ENCODE data around the gene RGS5.
"Not testable (repeated sequence)": the region's sequence is repeated elsewhere in the genome, so short reads cannot be mapped to it uniquely, and the experiment has no call there.

RGS5 gene

DNA sequence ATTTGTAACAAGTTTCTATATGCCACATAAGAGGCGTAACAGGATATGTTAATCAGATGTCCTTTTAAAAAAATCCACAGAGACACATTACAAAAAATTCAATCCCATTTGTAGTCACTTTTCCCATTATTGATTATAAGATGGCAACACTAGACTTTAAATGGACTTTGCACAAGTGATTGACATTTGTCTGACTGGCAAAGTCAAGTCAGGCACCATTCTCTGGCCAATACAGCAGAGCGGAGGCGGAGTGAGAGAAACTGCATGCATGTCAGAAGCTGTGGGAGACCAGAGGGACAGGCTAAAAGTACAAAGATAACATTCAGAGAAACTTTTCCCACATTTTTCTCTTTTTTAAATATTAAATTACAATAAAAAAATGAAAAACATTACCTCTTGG, 28.1 kb upstream of the RGS5 start:
- H3F3A ChIP-seq (ENCODE audit: insufficient read depth), result no peaks in the 10 kb centered on the region
- no peaks in the 10 kb centered on the region for H4K20me1 ChIP-seq (ENCODE audit: low read depth, low read length)
- H3K36me3 ChIP-seq (ENCODE audit: low read length), result no peaks in the 10 kb centered on the region
- H3K9ac ChIP-seq (ENCODE audit: low read length), result no peak overlapping the region
- no peaks in the 10 kb centered on the region; the same call in 1 of the 2 replicates for H3K9me3 ChIP-seq (ENCODE audit: insufficient read depth, low read length)
- no peak overlapping the region for H3K27ac ChIP-seq (ENCODE audit: low read depth, low read length)
- no peaks in the 10 kb centered on the region for H3K27me3 ChIP-seq (ENCODE audit: low read length)
- TF ChIP-seq CTCF (IDR thresholded peaks at IDR 0.05; ENCODE audit: insufficient read depth, low read length, poor library complexity, severe bottlenecking) (no peak), EZH2phosphoT487 (conservative IDR thresholded peaks at IDR 0.05; ENCODE audit: low read length) (no peak)
- H3K79me2 ChIP-seq (ENCODE audit: insufficient read depth, low read length), result no peaks in the 10 kb centered on the region
- no peak overlapping the region for H3K4me2 ChIP-seq (ENCODE audit: low read depth, low read length, poor library complexity, severe bottlenecking)
- H3K4me3 ChIP-seq (ENCODE audit: insufficient read depth, low read length, poor library complexity, severe bottlenecking), result no peak overlapping the region
- no peak overlapping the region for H2AFZ ChIP-seq (ENCODE audit: low read depth, low read length, severe bottlenecking)
- H3K9me2 ChIP-seq (replicated peaks; ENCODE audit: insufficient read depth, low read length), result no peaks in the 10 kb centered on the region

- not testable (repeated sequence) for H3F3A ChIP-seq (ENCODE audit: insufficient read depth)
Measured at GRCh38 chr1:163228271-163228670, 25.6 kb upstream of the RGS5 start.

DNA sequence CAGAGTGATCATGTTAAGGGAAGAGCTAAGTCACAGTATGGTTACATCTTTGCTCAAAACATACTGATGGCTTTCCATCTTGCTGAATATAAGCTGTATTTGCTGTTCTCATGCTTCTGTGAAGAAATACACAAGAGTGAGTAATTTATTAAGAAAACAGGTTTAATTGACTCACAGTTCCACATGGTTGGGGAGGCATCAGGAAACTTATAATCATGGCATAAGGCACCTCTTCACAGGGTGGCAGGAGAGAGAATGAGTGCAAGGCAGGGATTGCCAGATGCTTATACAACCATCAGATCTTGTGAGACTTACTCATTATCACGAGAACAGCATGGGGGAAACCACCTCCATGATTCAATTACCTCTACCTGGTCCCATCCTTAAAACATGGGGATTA, 24.4 kb upstream of the RGS5 start:
- no peaks in the 10 kb centered on the region for H3K79me2 ChIP-seq (ENCODE audit: insufficient read depth, low read length)
- no peaks in the 10 kb centered on the region for H4K20me1 ChIP-seq (ENCODE audit: low read depth, low read length)
- no peak overlapping the region for H3K4me3 ChIP-seq (ENCODE audit: insufficient read depth, low read length, poor library complexity, severe bottlenecking)
- H3K9me2 ChIP-seq (replicated peaks; ENCODE audit: insufficient read depth, low read length), result no peaks in the 10 kb centered on the region
- no peaks in the 10 kb centered on the region for H3K27me3 ChIP-seq (ENCODE audit: low read length)
- TF ChIP-seq EZH2phosphoT487 (conservative IDR thresholded peaks at IDR 0.05; ENCODE audit: low read length), result no peak
- TF ChIP-seq CTCF (IDR thresholded peaks at IDR 0.05; ENCODE audit: insufficient read depth, low read length, poor library complexity, severe bottlenecking), result no peak
- no peak overlapping the region for H3K27ac ChIP-seq (ENCODE audit: low read depth, low read length)
- no peaks in the 10 kb centered on the region for H3F3A ChIP-seq (ENCODE audit: insufficient read depth)
- no peaks in the 10 kb centered on the region; the same call in 1 of the 2 replicates for H3K9me3 ChIP-seq (ENCODE audit: insufficient read depth, low read length)
- no peak overlapping the region for H3K9ac ChIP-seq (ENCODE audit: low read length)
- no peak overlapping the region for H2AFZ ChIP-seq (ENCODE audit: low read depth, low read length, severe bottlenecking)
- no peak overlapping the region for H3K4me2 ChIP-seq (ENCODE audit: low read depth, low read length, poor library complexity, severe bottlenecking)
- H3K36me3 ChIP-seq (ENCODE audit: low read length), result no peaks in the 10 kb centered on the region

More at GRCh38 chr1:163228271-163228670, 25.6 kb upstream of the RGS5 start:
- not testable (repeated sequence) for H3K4me2 ChIP-seq (ENCODE audit: low read depth, low read length, poor library complexity, severe bottlenecking); H3K36me3 ChIP-seq (ENCODE audit: low read length); H2AFZ ChIP-seq (ENCODE audit: low read depth, low read length, severe bottlenecking); H3K4me3 ChIP-seq (ENCODE audit: insufficient read depth, low read length, poor library complexity, severe bottlenecking); H3K27ac ChIP-seq (ENCODE audit: low read depth, low read length); H3K9ac ChIP-seq (ENCODE audit: low read length); H3K79me2 ChIP-seq (ENCODE audit: insufficient read depth, low read length); H3K27me3 ChIP-seq (ENCODE audit: low read length); H3K9me2 ChIP-seq (replicated peaks; ENCODE audit: insufficient read depth, low read length); H3K9me3 ChIP-seq (ENCODE audit: insufficient read depth, low read length); H4K20me1 ChIP-seq (ENCODE audit: low read depth, low read length)

- H3K27me3 ChIP-seq (ENCODE audit: low read length), result no peaks in the 10 kb centered on the region
- no peak overlapping the region for H3K4me3 ChIP-seq (ENCODE audit: insufficient read depth, low read length, poor library complexity, severe bottlenecking)
- no peak overlapping the region for H2AFZ ChIP-seq (ENCODE audit: low read depth, low read length, severe bottlenecking)
- H3F3A ChIP-seq (ENCODE audit: insufficient read depth), result no peaks in the 10 kb centered on the region
- H3K4me2 ChIP-seq (ENCODE audit: low read depth, low read length, poor library complexity, severe bottlenecking), result no peak overlapping the region
- no peak overlapping the region for H3K9ac ChIP-seq (ENCODE audit: low read length)
- no peaks in the 10 kb centered on the region for H3K36me3 ChIP-seq (ENCODE audit: low read length)
- no peaks in the 10 kb centered on the region for H3K79me2 ChIP-seq (ENCODE audit: insufficient read depth, low read length)
- H4K20me1 ChIP-seq (ENCODE audit: low read depth, low read length), result no peaks in the 10 kb centered on the region
- TF ChIP-seq EZH2phosphoT487 (conservative IDR thresholded peaks at IDR 0.05; ENCODE audit: low read length) (no peak), CTCF (IDR thresholded peaks at IDR 0.05; ENCODE audit: insufficient read depth, low read length, poor library complexity, severe bottlenecking) (no peak)
- H3K27ac ChIP-seq (ENCODE audit: low read depth, low read length), result no peak overlapping the region
- H3K9me2 ChIP-seq (replicated peaks; ENCODE audit: insufficient read depth, low read length), result no peaks in the 10 kb centered on the region
- H3K9me3 ChIP-seq (ENCODE audit: insufficient read depth, low read length), result no peaks in the 10 kb centered on the region
Measured at GRCh38 chr1:163213626-163214025, 10.9 kb upstream of the RGS5 start.

Measured in SU-DHL-6 (cell line).